Osteocyte (in vitro differentiated cells): ENCODE data around the gene FBXW5. TPM values are rescaled to one million over a fixed set of nuclear protein-coding genes. Genes with fewer than 3 reads are reported as not detected.
A peak's percentile ranks its signal among the peaks of the same experiment; 100 is the strongest.

ENCODE experiments used
- DNase-seq: peaks from one replicate; pipeline ENCODE4 v3.0.0; 2021; ENCODE audit warnings: mixed read lengths; ENCODE audit not compliant: unreplicated experiment; ENCODE audit errors: extremely low spot score
- H3K27ac Mint-ChIP-seq: one replicate; pipeline ENCODE4 v1.8.0; 2021; ENCODE audit warnings: mild to moderate bottlenecking, mixed read lengths; ENCODE audit not compliant: unreplicated experiment
- H3K27me3 Mint-ChIP-seq: one replicate; pipeline ENCODE4 v1.8.0; 2021; ENCODE audit warnings: mixed read lengths; ENCODE audit not compliant: unreplicated experiment
- H3K36me3 Mint-ChIP-seq: one replicate; pipeline ENCODE4 v1.8.0; 2021; ENCODE audit warnings: mixed read lengths; ENCODE audit not compliant: unreplicated experiment
- H3K4me1 Mint-ChIP-seq: one replicate; pipeline ENCODE4 v1.8.0; 2021; ENCODE audit warnings: mixed read lengths; ENCODE audit not compliant: unreplicated experiment
- H3K4me3 Mint-ChIP-seq: one replicate; pipeline ENCODE4 v1.8.0; 2021; ENCODE audit warnings: mild to moderate bottlenecking, moderate library complexity, mixed read lengths; ENCODE audit not compliant: unreplicated experiment
- H3K9me3 Mint-ChIP-seq: one replicate; pipeline ENCODE4 v1.8.0; 2021; ENCODE audit warnings: mixed read lengths; ENCODE audit not compliant: unreplicated experiment
- CTCF ChIP-seq: fragments of 200-600 bp; sonication (generic); IDR thresholded peaks from 2 replicates; pipeline ENCODE4 v1.5.0; 2021; ENCODE audit warnings: antibody characterized with exemption, mild to moderate bottlenecking, moderate library complexity
- total RNA-seq: library from RNA; stranded (reverse); gene quantifications from 2 replicates; pipeline ENCODE4 v1.2.1, GENCODE V29; 2021

Gene FBXW5
- total RNA-seq, 1 donor from 2014 or later, result 84.4 TPM

DNA sequence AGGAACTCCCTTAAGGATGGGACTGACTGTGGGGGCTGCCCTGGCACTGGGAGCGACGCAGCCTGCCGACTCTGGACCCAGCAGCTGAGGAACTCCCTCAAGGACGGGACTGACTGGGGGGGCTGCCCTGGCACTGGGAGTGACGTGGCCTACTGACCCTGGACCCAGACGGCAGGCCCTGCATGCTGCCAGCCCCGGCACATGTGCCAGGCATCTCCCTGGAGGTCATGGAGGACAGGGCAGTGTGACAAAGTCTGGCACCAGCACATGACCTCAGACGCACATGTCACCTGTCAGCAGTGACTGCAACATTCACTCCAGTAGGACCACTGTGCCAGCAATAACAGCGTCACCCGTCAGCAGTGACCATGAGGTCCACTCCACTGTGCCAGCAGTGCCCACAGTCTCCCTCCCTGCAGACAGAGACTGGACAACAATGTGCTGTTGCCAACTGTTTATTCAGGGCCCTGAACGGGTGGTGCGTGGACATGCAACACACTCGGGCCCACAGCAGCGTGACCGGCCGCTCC is 4.5 kb downstream of the FBXW5 start:
- peaks cover 20% of the 10 kb centered on the region for H3K36me3 Mint-ChIP-seq
- no peaks in the 10 kb centered on the region for H3K9me3 Mint-ChIP-seq
- no peak for TF ChIP-seq CTCF
- no peak overlapping the region for H3K27ac Mint-ChIP-seq
- H3K4me3 Mint-ChIP-seq, result no peak overlapping the region
- no peaks in the 10 kb centered on the region for H3K27me3 Mint-ChIP-seq
- DNase-seq, result no peak
- H3K4me1 Mint-ChIP-seq, result peaks cover 3% of the 10 kb centered on the region

DNA sequence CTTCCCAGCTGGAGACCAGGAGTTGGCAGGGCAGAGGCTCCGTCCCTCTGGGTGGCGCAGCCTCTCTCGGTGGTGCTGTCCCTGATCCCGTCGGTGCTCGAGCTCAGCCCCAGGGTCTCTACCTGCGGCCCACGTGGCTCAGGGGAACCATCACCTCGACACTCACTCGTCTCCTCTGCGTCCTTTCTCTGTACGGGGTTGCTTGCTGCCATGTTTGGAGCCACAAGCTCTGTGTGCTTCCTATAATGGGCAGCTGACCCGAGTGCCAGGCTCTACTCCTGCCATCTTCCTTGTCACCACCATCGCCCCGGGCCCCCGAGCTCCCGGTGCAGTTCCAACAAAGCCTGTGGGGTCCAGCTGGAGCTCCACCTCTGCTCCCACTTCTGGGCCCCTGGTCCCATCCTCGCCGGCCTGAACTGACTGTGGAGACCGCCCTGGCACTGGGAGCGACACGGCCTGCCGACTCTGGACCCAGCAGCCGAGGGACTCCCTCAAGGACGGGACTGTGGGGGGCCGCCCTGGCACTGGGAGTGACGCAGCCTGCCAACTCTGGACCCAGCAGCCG is 5.0 kb downstream of the FBXW5 start:
- no peaks in the 10 kb centered on the region for H3K4me1 Mint-ChIP-seq
- no peak overlapping the region for H3K4me3 Mint-ChIP-seq
- H3K9me3 Mint-ChIP-seq, result no peaks in the 10 kb centered on the region
- no peak overlapping the region for H3K27ac Mint-ChIP-seq
- H3K36me3 Mint-ChIP-seq, result peaks cover 20% of the 10 kb centered on the region
- no peaks in the 10 kb centered on the region for H3K27me3 Mint-ChIP-seq
- DNase-seq, result peak; percentile 79
- TF ChIP-seq CTCF, result no peak

DNA sequence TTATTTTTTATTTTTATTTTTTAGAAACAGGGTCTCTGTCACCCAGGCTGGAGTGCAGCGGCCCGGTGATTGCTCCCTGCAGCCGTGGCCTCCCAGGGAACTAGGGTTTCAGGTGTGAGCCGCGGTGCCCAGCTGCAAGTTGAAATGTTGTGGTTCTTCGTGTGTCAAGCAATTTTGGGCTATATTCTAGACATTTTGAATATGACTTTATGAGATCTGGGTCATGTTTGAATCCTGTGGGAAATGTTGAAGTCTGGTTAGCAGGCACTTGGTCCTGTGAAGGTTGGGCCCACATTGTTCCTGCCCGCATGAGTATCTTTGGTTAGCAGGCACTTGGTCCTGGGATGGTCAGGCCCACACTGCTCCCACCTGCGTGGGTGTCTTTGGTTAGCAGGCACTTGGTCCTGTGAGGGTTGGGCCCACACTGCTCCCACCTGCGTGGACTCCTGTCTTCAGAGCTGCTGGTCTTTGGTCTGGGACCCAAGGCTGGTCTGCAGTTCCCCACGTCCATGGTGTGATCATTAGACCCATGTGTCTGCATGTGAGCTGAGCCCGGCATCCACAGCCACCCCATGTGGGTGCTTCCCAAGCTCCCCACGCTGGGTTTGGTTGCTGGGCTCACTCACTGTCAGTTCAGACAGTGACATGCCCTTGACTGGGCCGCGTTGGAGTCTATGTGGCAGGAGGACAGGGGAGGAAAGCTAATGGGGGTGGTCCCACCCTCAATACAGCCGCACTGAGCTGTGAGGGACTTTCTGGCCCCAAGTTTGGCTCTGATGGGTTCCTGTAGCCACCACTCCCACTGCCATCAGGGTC is 7.1 kb downstream of the FBXW5 start:
- no peak for TF ChIP-seq CTCF
- Mint-ChIP-seq H3K36me3 (peaks cover 20% of the 10 kb centered on the region), H3K27ac (no peak overlapping the region), H3K27me3 (no peaks in the 10 kb centered on the region), H3K9me3 (no peaks in the 10 kb centered on the region), H3K4me1 (no peaks in the 10 kb centered on the region), H3K4me3 (no peak overlapping the region)
- DNase-seq, result no peak

- H3K4me1 Mint-ChIP-seq, result no peaks in the 10 kb centered on the region
- H3K4me3 Mint-ChIP-seq, result no peak overlapping the region
- TF ChIP-seq CTCF, result no peak
- H3K27ac Mint-ChIP-seq, result no peak overlapping the region
- peaks cover 18% of the 10 kb centered on the region for H3K36me3 Mint-ChIP-seq
- peaks cover 2% of the 10 kb centered on the region for H3K9me3 Mint-ChIP-seq
- no peak for DNase-seq
- H3K27me3 Mint-ChIP-seq, result no peaks in the 10 kb centered on the region
Observed at GRCh38 chr9:136936645-136937170, 7.8 kb downstream of the FBXW5 start.

- no peak for TF ChIP-seq CTCF
- Mint-ChIP-seq H3K27ac (no peak overlapping the region), H3K9me3 (peaks cover 3% of the 10 kb centered on the region), H3K36me3 (peaks cover 15% of the 10 kb centered on the region), H3K4me1 (no peaks in the 10 kb centered on the region), H3K4me3 (no peak overlapping the region), H3K27me3 (no peaks in the 10 kb centered on the region)
- no peak for DNase-seq
Observed at GRCh38 chr9:136935651-136936050, 8.9 kb downstream of the FBXW5 start.
